Measurements from ENCODE around the gene BAHD1.

GRCh38 chr15:40415226-40415625 lies 25.5 kb upstream of the BAHD1 start:
- TF ChIP-seq CTCF (IDR thresholded peaks at IDR 0.05) = no peak
- no peak for TF ChIP-seq ARID4B (CRISPR knock-in tag; IDR thresholded peaks at IDR 0.05; ENCODE audit: borderline replicate concordance)
- no peak for TF ChIP-seq ATF1 (CRISPR knock-in tag; IDR thresholded peaks at IDR 0.05)
- no peak for TF ChIP-seq PRDM15 (CRISPR knock-in tag; IDR thresholded peaks at IDR 0.05)
- TF ChIP-seq ZNF263 (CRISPR knock-in tag; IDR thresholded peaks at IDR 0.05; ENCODE audit: low read depth) = no peak
- no peak for TF ChIP-seq ATF6 (CRISPR knock-in tag; IDR thresholded peaks at IDR 0.05)
- TF ChIP-seq MAX (CRISPR knock-in tag; IDR thresholded peaks at IDR 0.05) = no peak
- no peak for TF ChIP-seq CREM (CRISPR knock-in tag; IDR thresholded peaks at IDR 0.05)
- no peak for TF ChIP-seq ZNF232 (CRISPR knock-in tag; IDR thresholded peaks at IDR 0.05)
- no peak for TF ChIP-seq E2F4 (CRISPR knock-in tag; IDR thresholded peaks at IDR 0.05; ENCODE audit: borderline replicate concordance, low read depth)
- TF ChIP-seq JUN (CRISPR knock-in tag; IDR thresholded peaks at IDR 0.05) = no peak

All from WTC11 (cell line).